Sigmoid colon (tissue), 4 donors: ENCODE results near the gene GCLC.

Experiments used
- CTCF ChIP-seq, 4 experiments: fragments of 450-650 bp in 3 of 4; fragments of 200-600 bp in 1 of 4; IDR thresholded peaks; one replicate each; pipeline ENCODE4 v1.5.1; 2016 to 2019; ENCODE audit warnings: antibody characterized with exemption in 4 of 4, mild to moderate bottlenecking in 3 of 4, moderate library complexity in 2 of 4
- EP300 ChIP-seq, 4 donors: sonication (generic); formaldehyde crosslinking; IDR thresholded peaks; one replicate each; pipeline ENCODE4 v1.6.1; 2017; ENCODE audit warnings: antibody characterized with exemption in 4 of 4
- POLR2A ChIP-seq, 2 donors: fragments of 450-650 bp; IDR thresholded peaks; one replicate each; pipeline ENCODE4 v1.6.1; 2016; ENCODE audit warnings: antibody characterized with exemption in 2 of 2, mild to moderate bottlenecking in 2 of 2, moderate library complexity in 2 of 2
- POLR2AphosphoS5 ChIP-seq, 4 donors: sonication (generic); formaldehyde crosslinking; IDR thresholded peaks; one replicate each; pipeline ENCODE4 v1.6.1; 2017; ENCODE audit warnings: antibody characterized with exemption in 4 of 4

GRCh38 chr6:53483423-53484353 is 61.2 kb downstream of the GCLC start:
- TF ChIP-seq POLR2A (IDR thresholded peaks at IDR 0.05) (no peak), CTCF (IDR thresholded peaks at IDR 0.05) (no peak), EP300 (IDR thresholded peaks at IDR 0.05) (no peak), POLR2AphosphoS5 (IDR thresholded peaks at IDR 0.05) (no peak)
